Heart left ventricle (tissue), 16 donors: ENCODE results near the gene HSPA4L. TPM values are rescaled to one million over a fixed set of nuclear protein-coding genes. Genes with fewer than 3 reads are reported as not detected.

Experiments
- ATAC-seq, 4 donors: fragments of 200-7000 bp; cut with Tn5 transposase; one replicate each; pipeline ENCODE4 v1.9.1; 2020 to 2022; ENCODE audit warnings: moderate library complexity in 4 of 4, mild to moderate bottlenecking in 3 of 4, moderate number of reproducible peaks in 1 of 4
- DNase-seq, 5 donors: peaks; one replicate each; pipeline ENCODE4 v3.0.0-alpha.2; 2020
- H3K27ac ChIP-seq, 12 donors: fragments of 200-600 bp; sonication (generic) in 4 of 12; one replicate each; pipeline versions ENCODE4 v1.5.0 to v1.8.0; 2016 to 2022; ENCODE audit warnings: mild to moderate bottlenecking in 2 of 12
- H3K27me3 ChIP-seq, 9 donors: fragments of 200-600 bp; sonication (generic) in 2 of 9; one replicate each; pipeline versions ENCODE4 v1.5.1 to v1.8.0; 2016 to 2022; ENCODE audit warnings: mild to moderate bottlenecking in 3 of 9
- H3K36me3 ChIP-seq, 9 donors: fragments of 200-600 bp; sonication (generic) in 2 of 9; one replicate each; pipeline versions ENCODE4 v1.5.0 to v1.8.0; 2018 to 2022; ENCODE audit warnings: mild to moderate bottlenecking in 2 of 9
- H3K4me1 ChIP-seq, 12 donors: fragments of 200-600 bp; sonication (generic) in 4 of 12; one replicate each; pipeline versions ENCODE4 v1.5.0 to v1.8.0; 2016 to 2022; ENCODE audit warnings: mild to moderate bottlenecking in 3 of 12
- H3K4me3 ChIP-seq, 12 donors: fragments of 200-600 bp; sonication (generic) in 4 of 12; one replicate each; pipeline versions ENCODE4 v1.5.0 to v1.8.0; 2017 to 2022; ENCODE audit warnings: mild to moderate bottlenecking in 9 of 12, moderate library complexity in 4 of 12
- H3K9me3 ChIP-seq, 12 donors: fragments of 200-600 bp; sonication (generic) in 4 of 12; one replicate each; pipeline versions ENCODE4 v1.5.0 to v1.8.0; 2016 to 2022; ENCODE audit warnings: mild to moderate bottlenecking in 1 of 12
- CTCF ChIP-seq, 12 donors: fragments of 200-600 bp; sonication (generic) in 4 of 12; IDR thresholded peaks; one replicate each; pipeline versions ENCODE4 v1.5.0 to v1.8.0; 2018 to 2022; ENCODE audit warnings: antibody characterized with exemption in 12 of 12, mild to moderate bottlenecking in 5 of 12
- POLR2A ChIP-seq, 2 donors: fragments of 450-650 bp; IDR thresholded peaks; one replicate each; pipeline ENCODE4 v1.6.1; 2017; ENCODE audit warnings: antibody characterized with exemption in 2 of 2, mild to moderate bottlenecking in 2 of 2, moderate library complexity in 2 of 2
- WGBS, 4 donors: extraction: QIAGEN DNeasy Blood & Tissue Kit in 2 of 4; methylation state at CpG; one replicate each; pipeline versions ENCODE4 v1.1.5 to v1.1.7; 2013 to 2018; 5-methylcytosine and 5-hydroxymethylcytosine counted together
- intact Hi-C, 10 donors: fragments of 100-400 bp; cut with DNase I; formaldehyde crosslinking; loops; one replicate each; pipeline versions ENCODE4 v1.11.1 to v1.14.2; 2022
- polyA plus RNA-seq, 2 donors: library from polyadenylated mRNA; stranded (reverse); fragments of 200-250 nt; gene quantifications; one replicate each; pipeline ENCODE4 v1.2.3, GENCODE V29; 2013
- total RNA-seq, 9 donors: library from RNA; depleted of rRNA in 2 of 9; stranded (reverse); fragments of >200 nt in 2 of 9; fragmentation: NEBNext Ultra II Directional in 3 of 9; extraction: Animal tissue kit (Norgen Biotek cat#: 25700) in 3 of 9; gene quantifications; one replicate each; pipeline versions ENCODE4 v1.1.0 to v1.2.4, GENCODE V29; 2016 to 2023
- donor health status: ischemic (EF 13 %, LVEDD 7.1; RV severe dilation, severe dysfunction).
- donor health status: healthy with polysubstance abuse.
- donor health status: DM: no; HTN: yes; CAD: no.
- donor health status: DM: no; HTN: no; CAD: no.
- donor health status: ischemic (EF 25% LVEDD 6.9; RV normal size, moderate dysfunction).
- donor health status: ischemic (EF 25% LVEDD 5.7; RV mildly dilated, moderate dysfunction).
- donor health status: healthy.
- donor health status: DM: yes; HTN: yes; CAD: no.
- donor health status: ischemic (EF 35%, LVEDD 5.7; RV mildly dilated, moderate dysfunction).
- donor health status: nonischemic (EF 11% LVEDD 7.7; RV severe dilation, severe dysfunction).
- donor health status: DM: yes; HTN: yes; CAD: no.
- donor health status: PGD.
- donor health status: ischemic (EF 29% LVEDD 5.4; RV normal size, mild dysfunction).
- donor health status: nonischemic (EF 23%, LVEDD 6.1; RV moderate dilation, normal function).

Gene HSPA4L
- total and polyA plus RNA-seq, 11 donors = 1.3 to 22.9 (median 12.4) TPM

GRCh38 chr4:127756906-127757305, 25.2 kb upstream of the HSPA4L start:
- WGBS, 4 donors = 69 to 85% (median 75%) methylated on average over 2 of the region's 2 CpGs
- DNase-seq (no peak), ATAC-seq (no peak)
- Histone ChIP-seq H3K27me3 (no peaks in the 10 kb centered on the region), H3K4me3 (no peak overlapping the region), H3K27ac (no peak overlapping the region), H3K9me3 (peaks cover 0 to 16% (median 2%) of the 10 kb centered on the region in 12 donors), H3K36me3 (no peaks in the 10 kb centered on the region), H3K4me1 (no peaks in the 10 kb centered on the region)
- no peak for TF ChIP-seq POLR2A (IDR thresholded peaks at IDR 0.05)
- TF ChIP-seq CTCF (IDR thresholded peaks at IDR 0.05) = no peak
- intact Hi-C loops = no loop called here

- Histone ChIP-seq H3K9me3 (peaks cover 0 to 16% (median 2%) of the 10 kb centered on the region in 12 donors), H3K27ac (no peak overlapping the region), H3K4me3 (no peak overlapping the region), H3K36me3 (no peaks in the 10 kb centered on the region), H3K27me3 (no peaks in the 10 kb centered on the region), H3K4me1 (no peaks in the 10 kb centered on the region)
- DNase-seq (no peak), ATAC-seq (no peak)
- no peak for TF ChIP-seq CTCF (IDR thresholded peaks at IDR 0.05)
- no peak for TF ChIP-seq POLR2A (IDR thresholded peaks at IDR 0.05)
- intact Hi-C loops = no loop called here
- 74 to 78% (median 75%) methylated on average over 2 of the region's 2 CpGs for WGBS, 4 donors
Observed at GRCh38 chr4:127759228-127759820, 22.8 kb upstream of the HSPA4L start.

- H3K4me1 ChIP-seq = no peaks in the 10 kb centered on the region
- ATAC-seq (no peak), DNase-seq (no peak)
- TF ChIP-seq CTCF (IDR thresholded peaks at IDR 0.05) (no peak), POLR2A (IDR thresholded peaks at IDR 0.05) (no peak)
- no peaks in the 10 kb centered on the region for H3K27me3 ChIP-seq
- WGBS, 4 donors = 69 to 79% (median 77%) methylated on average over 3 of the region's 3 CpGs
- intact Hi-C loops = no loop called here
- no peak overlapping the region for H3K27ac ChIP-seq
- no peaks in the 10 kb centered on the region for H3K36me3 ChIP-seq
- H3K9me3 ChIP-seq = peaks cover 0 to 16% (median 2%) of the 10 kb centered on the region in 12 donors
- H3K4me3 ChIP-seq = no peak overlapping the region
Observed at GRCh38 chr4:127759893-127760292, 22.2 kb upstream of the HSPA4L start.

GRCh38 chr4:127771535-127772275, 10.4 kb upstream of the HSPA4L start:
- 64 to 70% (median 66%) methylated on average over 4 of the region's 4 CpGs for WGBS, 4 donors

More at GRCh38 chr4:127771535-127772275, 10.4 kb upstream of the HSPA4L start:
- no peaks in the 10 kb centered on the region for H3K36me3 ChIP-seq
- DNase-seq = no peak
- H3K4me1 ChIP-seq = no peaks in the 10 kb centered on the region
- intact Hi-C loops = no loop called here
- H3K9me3 ChIP-seq = no peaks in the 10 kb centered on the region
- H3K4me3 ChIP-seq = no peak overlapping the region
- no peak overlapping the region for H3K27ac ChIP-seq
- no peak for ATAC-seq
- H3K27me3 ChIP-seq = peaks cover 0 to 9% (median 0%) of the 10 kb centered on the region in 9 donors
- TF ChIP-seq CTCF (IDR thresholded peaks at IDR 0.05) (no peak), POLR2A (IDR thresholded peaks at IDR 0.05) (no peak)
